HG03064 (cell line): ENCODE results near the gene ARID5B.

ENCODE experiments used
- ATAC-seq: cut with Tn5 transposase; IDR thresholded peaks from one replicate; pipeline ENCODE4 v1.9.1; 2021; ENCODE audit warnings: low read depth; ENCODE audit not compliant: unreplicated experiment

The ARID5B gene

GRCh38 chr10:62059217-62059920 lies 157.9 kb downstream of the ARID5B start:
- ATAC-seq, result no peak

DNA sequence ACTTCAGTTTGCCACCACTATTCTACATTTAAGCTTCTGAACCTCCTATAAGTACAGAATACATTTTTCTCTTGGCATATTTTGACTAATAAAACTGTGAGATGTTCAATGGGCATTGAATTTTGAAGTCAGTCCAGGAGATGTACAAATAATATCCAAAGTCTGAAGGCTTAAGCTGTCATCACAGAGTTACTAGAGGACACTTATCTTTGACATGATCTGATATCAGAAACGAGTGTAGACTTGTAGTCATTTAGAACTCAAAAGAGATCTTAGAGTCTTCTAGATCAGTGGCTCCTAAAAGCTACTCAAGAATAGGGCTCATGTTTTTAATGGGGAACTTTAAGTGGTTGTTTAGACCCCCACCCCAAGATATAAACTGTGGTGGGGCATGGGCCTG lies 160.5 kb downstream of the ARID5B start:
- no peak for ATAC-seq

- ATAC-seq, result no peak
Observed at GRCh38 chr10:62062752-62063512, 161.4 kb downstream of the ARID5B start.

GRCh38 chr10:62063795-62064472 lies 162.4 kb downstream of the ARID5B start:
- ATAC-seq, result no peak

GRCh38 chr10:62067560-62067959 lies 166.1 kb downstream of the ARID5B start:
- no peak for ATAC-seq

DNA sequence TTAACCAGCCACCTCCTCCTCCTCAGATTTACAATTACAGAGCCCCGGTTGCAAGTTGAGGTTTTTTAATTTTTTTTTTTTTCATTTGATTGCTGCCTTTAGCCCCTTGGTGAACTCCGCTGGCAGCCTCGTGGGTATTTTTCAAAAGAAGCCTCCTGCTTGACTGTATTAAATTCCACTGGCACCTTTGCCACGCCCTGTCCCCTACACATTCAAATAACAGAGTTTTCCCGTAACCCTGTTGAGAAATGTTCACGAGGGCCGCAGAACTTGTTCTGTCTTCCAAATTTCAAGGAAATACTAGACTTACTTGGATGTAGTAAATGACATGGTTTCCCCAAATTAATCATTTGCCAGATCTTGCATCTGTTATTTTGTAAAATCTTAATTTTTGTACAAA lies 167.0 kb downstream of the ARID5B start:
- ATAC-seq, result no peak

DNA sequence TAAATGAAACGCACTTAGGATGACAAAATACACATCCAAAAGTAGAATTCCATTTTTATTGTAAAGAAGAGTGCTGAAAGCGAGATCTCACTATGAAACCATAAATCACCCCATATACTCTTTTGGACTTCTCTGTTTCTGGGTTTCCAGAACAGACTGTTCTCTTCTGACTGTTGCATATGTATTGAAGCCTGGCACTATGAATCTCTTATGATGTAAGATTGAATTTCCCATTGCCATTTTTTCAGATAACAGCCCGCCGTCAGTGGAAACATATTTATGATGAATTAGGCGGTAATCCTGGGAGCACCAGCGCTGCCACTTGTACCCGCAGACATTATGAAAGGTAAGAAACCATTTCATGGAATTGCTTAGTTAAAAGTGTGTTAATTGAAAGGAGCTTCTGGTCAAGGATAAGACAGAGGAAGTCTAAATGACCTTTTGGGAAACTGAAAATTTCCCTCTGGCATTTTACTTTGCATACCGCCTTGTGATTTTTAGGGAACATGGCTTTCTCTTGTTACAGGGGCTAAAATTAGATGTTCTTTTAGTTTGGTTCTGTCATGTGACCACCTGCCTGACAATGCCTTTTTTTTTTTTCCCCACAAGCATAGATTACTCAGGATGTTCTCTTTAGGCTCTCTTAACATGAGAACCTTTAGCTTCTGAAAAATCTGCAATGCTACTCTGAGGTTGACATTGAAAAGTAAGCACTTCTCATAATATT lies 168.1 kb downstream of the ARID5B start:
- ATAC-seq, result no peak

DNA sequence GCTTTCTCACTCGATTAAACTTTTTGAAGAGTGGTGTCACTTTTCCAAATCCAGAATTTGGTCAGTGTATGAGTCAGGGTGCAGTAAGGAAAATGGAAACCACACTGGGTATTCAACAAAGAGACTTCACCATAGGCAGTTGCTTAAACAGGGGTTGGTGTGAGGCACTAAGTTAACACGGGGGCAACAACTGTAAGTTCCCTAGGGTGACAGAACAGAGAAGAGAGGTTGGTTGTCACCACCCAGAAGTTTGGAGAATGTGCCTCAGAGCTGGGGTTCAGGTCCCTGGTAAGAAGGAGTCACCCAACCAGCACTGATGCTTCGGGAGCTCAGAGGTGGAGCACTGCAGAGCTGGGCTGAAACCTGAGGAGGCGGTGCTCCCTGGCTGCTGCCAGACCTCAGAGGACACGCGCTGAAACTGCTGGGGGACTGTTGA lies 170.4 kb downstream of the ARID5B start:
- ATAC-seq, result no peak

GRCh38 chr10:62072901-62073300 lies 171.4 kb downstream of the ARID5B start:
- ATAC-seq, result no peak

- ATAC-seq, result no peak
Observed at GRCh38 chr10:62073429-62073828, 171.9 kb downstream of the ARID5B start.

DNA sequence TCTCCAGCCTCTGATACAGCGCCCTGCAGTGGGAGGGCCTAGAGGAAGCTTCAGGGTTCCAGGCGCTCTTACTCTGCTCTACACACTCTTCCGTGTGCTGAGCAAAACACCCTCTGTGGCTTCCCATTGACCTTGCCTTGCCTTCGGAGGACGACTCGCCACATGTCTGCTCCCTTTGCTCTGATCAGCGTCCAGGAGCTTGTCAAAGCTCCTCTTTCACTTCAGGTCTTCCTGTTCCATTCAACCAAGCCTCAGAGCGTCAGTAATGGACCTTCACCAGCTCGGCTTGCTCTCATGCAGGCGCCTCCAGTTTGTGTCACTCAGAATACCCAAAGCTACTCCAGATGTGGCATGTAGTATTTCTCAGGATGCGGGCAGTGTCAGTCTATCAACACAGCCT lies 173.9 kb downstream of the ARID5B start:
- no peak for ATAC-seq

DNA sequence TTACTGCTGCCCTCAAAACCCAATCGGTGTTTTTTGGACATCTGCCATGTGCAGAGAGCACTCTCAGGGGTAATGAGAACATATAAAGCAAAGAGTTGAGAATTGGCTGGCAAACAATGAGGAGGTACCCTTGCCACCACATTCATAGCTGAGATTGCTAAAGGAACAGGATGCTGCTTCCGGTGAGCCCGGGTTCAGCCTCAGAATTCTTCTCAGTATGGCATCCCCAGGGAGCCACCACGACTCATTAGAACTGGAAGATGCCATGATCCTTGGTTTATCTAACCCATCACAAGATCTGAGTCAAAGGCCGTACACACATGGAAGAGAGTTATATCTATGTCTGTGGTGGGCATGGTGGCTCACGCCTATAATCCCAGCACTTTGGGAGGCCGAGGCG lies 174.4 kb downstream of the ARID5B start:
- no peak for ATAC-seq

DNA sequence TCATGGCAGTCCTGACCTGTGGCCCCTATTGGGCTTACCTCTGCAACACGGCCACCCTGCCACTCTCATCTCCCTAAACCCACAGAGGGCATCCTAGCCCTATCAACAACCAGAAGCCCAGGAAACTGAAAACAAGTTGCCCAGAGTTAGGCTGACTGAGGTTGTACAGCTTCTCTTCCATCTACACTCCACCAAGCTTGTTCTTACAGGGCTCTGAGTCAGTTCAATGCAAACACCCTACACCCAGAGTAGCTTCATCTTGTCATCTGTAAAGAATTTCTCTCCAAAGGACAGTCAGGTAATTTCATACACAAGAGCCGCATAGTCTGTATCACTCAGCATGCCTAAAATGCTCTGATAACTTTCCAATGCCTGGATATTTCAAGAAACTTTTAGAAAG lies 175.4 kb downstream of the ARID5B start:
- ATAC-seq, result no peak

GRCh38 chr10:62077330-62078015 lies 176.0 kb downstream of the ARID5B start:
- ATAC-seq, result no peak

DNA sequence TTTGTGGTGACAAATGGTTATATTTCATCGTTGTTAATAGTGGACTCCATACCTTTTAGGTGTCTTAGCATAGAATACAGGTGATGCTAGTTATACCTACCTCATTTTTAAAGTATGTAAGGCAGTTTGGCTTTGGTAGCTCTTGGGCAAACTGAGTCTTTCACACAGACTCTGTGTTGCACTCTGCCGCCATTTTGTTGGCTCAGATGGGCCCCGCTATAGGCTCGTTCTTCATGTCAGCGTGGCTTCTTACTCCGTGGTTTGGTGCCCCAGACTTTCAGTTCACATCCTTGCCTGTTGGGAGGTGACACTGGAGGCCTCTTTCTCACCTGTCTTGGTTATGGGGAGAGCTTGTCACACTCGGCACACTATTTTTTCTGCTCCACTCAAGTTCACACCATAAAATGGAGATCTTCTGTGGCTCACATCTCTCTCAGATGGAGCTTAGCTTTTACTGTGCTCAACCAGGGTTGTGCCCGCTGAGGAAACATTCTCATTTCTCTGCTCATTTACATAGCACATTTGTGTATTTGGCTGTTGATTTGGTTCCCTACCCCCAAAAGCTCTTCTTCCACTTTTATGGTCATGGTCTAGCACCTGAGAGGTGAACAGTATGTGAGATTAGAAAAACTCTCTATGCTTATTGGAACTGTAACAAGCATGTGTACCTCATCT lies 178.5 kb downstream of the ARID5B start:
- ATAC-seq, result peak; percentile 68

GRCh38 chr10:62080905-62081304 lies 179.4 kb downstream of the ARID5B start:
- ATAC-seq, result no peak

GRCh38 chr10:62081341-62082270 lies 180.1 kb downstream of the ARID5B start:
- ATAC-seq, result no peak

DNA sequence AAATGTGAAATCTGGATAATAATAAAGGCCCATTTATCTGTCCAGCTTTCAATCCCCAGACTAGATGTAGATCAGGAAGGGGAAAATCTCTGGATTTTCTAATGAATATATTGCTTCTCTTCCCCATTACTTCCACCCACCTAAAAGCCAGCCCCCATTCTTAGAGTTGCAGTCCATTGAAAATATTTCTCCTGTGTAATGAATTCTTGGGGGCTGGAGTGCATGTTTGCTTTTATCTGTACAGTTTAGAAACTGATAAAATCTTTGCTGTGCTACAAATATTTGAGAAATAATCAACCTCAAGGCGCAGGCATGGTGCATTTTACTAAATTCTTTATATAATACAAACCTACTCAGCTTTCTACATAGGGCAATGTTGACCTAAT lies 180.8 kb downstream of the ARID5B start:
- no peak for ATAC-seq
